GM03348 (cell line): ENCODE measurements around the gene UQCC5.

Source experiments
- DNase-seq: peaks from one replicate; pipeline ENCODE4 v3.0.0; 2012; ENCODE audit warnings: low spot score

The UQCC5 gene

DNA sequence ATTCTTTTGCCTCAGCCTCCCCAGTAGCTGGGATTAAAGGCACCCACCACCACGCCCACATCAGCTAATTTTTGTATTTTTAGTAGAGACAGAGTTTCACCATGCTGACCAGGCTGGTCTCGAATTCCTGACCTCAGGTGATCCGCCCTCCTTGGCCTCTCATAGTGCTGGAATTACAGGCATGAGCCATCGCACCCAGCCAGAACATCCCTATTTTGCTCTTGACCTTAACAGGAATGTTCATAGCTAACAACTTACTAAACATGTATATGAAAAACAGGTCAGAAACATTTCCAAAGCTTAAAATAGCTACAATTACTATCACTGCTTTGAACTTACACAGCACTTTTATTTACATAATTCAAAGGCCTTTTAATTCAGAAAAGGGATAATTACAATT lies 33.7 kb downstream of the UQCC5 start:
- DNase-seq: peak; percentile 28

DNA sequence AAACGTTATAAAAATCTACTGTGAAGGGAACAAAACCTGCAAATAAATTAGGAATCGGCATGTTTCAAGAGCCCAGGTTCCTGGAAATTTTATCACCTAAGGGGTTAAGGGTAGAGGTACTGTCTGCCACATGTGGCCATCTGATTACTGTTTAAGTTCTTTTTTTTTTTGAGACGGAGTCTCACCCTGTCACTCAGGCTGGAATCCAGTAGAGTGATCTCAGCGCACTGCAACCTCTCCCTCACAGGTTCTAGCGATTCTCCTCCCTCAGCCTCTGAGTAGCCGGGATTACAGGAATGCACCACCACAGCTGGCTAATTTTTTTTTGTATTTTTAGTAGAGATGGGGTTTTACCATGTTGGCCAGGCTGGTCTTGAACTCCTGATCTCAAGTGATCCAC lies 35.8 kb downstream of the UQCC5 start:
- no peak for DNase-seq

DNA sequence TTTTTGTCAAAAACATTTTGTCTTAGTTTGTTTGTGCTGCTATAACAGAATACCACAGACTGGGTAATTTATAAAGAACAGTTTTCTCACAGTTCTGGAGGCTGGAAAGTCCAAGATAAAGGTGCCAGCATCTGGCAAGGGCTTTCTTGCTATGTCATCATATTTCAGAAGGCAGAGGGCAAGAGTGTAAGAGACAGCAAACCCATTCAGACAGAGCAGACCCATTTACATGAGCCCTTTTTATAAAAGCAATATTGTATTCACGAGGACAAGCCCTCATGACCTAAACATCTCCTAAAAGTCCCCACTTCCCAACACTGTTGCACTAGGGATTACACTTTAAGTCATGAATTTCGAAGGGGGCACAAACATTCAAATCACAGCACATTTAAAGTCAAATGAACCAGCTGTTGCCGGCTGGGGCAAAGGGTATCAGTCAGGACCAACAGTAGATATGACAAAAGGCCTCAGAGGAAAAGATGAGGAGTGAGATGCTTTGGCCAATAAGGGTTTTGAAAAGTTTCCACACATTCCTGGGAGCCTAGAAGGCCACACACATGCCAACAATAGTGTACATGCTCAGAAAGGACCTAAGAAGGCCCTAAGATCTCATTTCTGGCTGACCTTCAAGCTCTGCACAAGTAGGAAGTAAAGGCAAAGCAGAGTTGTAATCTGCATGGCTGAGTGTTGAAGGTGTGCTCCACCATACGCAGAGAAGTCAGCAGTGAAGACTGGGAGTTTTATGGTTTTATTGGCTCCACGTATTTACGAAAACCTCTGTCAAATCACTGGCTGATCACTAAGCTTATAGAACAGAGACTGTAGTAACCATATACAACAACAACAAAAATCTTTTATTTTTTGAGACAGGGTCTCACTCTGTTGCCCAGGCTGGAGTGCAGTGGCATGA lies 37.9 kb downstream of the UQCC5 start:
- no peak for DNase-seq
